Esophagus muscularis mucosa (tissue), 4 donors: ENCODE data around the gene TBX3.

Experiments used
- EP300 ChIP-seq: sonication (generic); formaldehyde crosslinking; IDR thresholded peaks from one replicate; pipeline ENCODE4 v1.6.1; 2017; ENCODE audit warnings: antibody characterized with exemption
- POLR2A ChIP-seq: fragments of 450-650 bp; IDR thresholded peaks from one replicate; pipeline ENCODE4 v1.6.1; 2017; ENCODE audit warnings: antibody characterized with exemption, moderate library complexity, mild to moderate bottlenecking, low read depth
- POLR2AphosphoS5 ChIP-seq, 2 donors: sonication (generic); formaldehyde crosslinking; IDR thresholded peaks; one replicate each; pipeline ENCODE4 v1.6.1; 2017; ENCODE audit warnings: antibody characterized with exemption in 2 of 2
- TF ChIP-seq, protein P1 (sequence below), 3 experiments: fragments of 200-600 bp in 2 of 3; fragments of 450-650 bp in 1 of 3; sonication (generic) in 2 of 3; IDR thresholded peaks; one replicate each; pipeline ENCODE4 v1.5.1; 2017 to 2019; ENCODE audit warnings: antibody characterized with exemption in 3 of 3, mild to moderate bottlenecking in 2 of 3, moderate library complexity in 1 of 3

DNA sequence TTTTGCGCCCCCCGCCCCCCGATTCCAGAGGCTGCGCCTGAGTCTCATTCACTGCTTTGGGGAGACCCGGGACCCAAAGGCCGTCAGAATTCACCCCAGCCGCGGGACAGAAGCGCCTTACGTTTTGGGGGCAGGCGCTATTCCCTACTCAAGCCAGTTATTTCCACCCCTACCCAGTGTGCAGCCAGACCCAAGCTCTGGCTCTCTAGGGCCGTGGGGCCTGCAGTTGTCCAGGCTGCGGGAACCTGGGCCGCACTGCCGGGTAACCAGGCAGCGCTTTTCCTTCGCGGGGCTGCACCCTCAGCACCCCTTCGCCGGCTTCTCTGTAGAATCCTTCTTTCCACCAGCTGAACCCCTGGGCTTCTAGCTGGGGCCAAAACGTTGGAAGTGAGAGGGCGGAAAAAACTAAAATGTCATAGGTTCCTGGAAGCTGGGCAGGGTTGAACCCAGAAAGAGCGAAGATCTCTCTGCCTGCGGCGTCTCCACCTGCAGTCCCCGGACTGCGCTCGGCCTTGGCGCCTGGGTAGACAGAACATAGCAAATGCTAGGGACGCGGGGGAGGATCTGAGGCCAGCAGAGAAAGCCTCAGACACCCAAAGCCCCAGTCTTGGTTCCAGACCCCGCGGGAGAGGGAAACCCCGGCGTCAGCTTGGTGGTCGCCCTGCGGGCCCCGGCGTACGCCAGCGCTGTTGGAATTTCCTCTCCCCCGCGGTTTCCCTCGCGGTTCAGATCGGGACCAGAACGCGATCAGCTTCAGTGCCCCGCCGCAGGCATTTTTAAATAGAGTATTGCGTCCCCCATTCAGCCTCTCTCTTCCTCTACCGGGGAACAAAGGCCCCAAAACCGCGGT is 18.3 kb downstream of the TBX3 start:
- TF ChIP-seq POLR2A = no peak
- TF ChIP-seq, protein P1, sequence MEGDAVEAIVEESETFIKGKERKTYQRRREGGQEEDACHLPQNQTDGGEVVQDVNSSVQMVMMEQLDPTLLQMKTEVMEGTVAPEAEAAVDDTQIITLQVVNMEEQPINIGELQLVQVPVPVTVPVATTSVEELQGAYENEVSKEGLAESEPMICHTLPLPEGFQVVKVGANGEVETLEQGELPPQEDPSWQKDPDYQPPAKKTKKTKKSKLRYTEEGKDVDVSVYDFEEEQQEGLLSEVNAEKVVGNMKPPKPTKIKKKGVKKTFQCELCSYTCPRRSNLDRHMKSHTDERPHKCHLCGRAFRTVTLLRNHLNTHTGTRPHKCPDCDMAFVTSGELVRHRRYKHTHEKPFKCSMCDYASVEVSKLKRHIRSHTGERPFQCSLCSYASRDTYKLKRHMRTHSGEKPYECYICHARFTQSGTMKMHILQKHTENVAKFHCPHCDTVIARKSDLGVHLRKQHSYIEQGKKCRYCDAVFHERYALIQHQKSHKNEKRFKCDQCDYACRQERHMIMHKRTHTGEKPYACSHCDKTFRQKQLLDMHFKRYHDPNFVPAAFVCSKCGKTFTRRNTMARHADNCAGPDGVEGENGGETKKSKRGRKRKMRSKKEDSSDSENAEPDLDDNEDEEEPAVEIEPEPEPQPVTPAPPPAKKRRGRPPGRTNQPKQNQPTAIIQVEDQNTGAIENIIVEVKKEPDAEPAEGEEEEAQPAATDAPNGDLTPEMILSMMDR (IDR thresholded peaks at IDR 0.05) = no peak
- no peak for TF ChIP-seq EP300
- TF ChIP-seq POLR2AphosphoS5 (IDR thresholded peaks at IDR 0.05) = no peak
